Measurements from ENCODE around the gene HOXC13.

Gene HOXC13

GRCh38 chr12:53937596-53938325, 870 bp upstream of the HOXC13 start:
- no peak overlapping the region for H3K4me3 ChIP-seq (ENCODE audit: low read length)
- H3K27me3 ChIP-seq (ENCODE audit: control insufficient read depth, low read length), result peaks cover 74% of the 10 kb centered on the region
- no peaks in the 10 kb centered on the region for H3K36me3 ChIP-seq (ENCODE audit: control insufficient read depth, low read length)
- no peaks in the 10 kb centered on the region for H3K9me3 ChIP-seq (ENCODE audit: control insufficient read depth, insufficient read depth, low read length)
- no peaks in the 10 kb centered on the region for H4K20me1 ChIP-seq (ENCODE audit: control insufficient read depth, insufficient read depth, low read depth, low read length)
- no peaks in the 10 kb centered on the region for H3K9me2 ChIP-seq (replicated peaks; ENCODE audit: control insufficient read depth, low read length)
- H3F3A ChIP-seq (ENCODE audit: control insufficient read depth, insufficient read depth), result no peaks in the 10 kb centered on the region
- H3K27ac ChIP-seq (ENCODE audit: low read depth, low read length), result no peak overlapping the region
- no peak overlapping the region for H3K4me2 ChIP-seq (ENCODE audit: low read length)
- TF ChIP-seq CTCF (IDR thresholded peaks at IDR 0.05; ENCODE audit: low read depth, low read length, poor library complexity, severe bottlenecking) (no peak), EZH2phosphoT487 (IDR thresholded peaks at IDR 0.05; ENCODE audit: borderline replicate concordance, low read length) (no peak)
- H3K79me2 ChIP-seq (ENCODE audit: control insufficient read depth, low read length), result no peaks in the 10 kb centered on the region
- peaks cover 6% of the 10 kb centered on the region for H3K4me1 ChIP-seq (ENCODE audit: control insufficient read depth, low read length)

GRCh38 chr12:53939141-53940108, 794 bp downstream of the HOXC13 start:
- H3K9me2 ChIP-seq (replicated peaks; ENCODE audit: control insufficient read depth, low read length), result no peaks in the 10 kb centered on the region
- no peaks in the 10 kb centered on the region for H3K36me3 ChIP-seq (ENCODE audit: control insufficient read depth, low read length)
- no peaks in the 10 kb centered on the region for H4K20me1 ChIP-seq (ENCODE audit: control insufficient read depth, insufficient read depth, low read depth, low read length)
- peaks cover 71% of the 10 kb centered on the region for H3K27me3 ChIP-seq (ENCODE audit: control insufficient read depth, low read length)
- no peak overlapping the region for H3K27ac ChIP-seq (ENCODE audit: low read depth, low read length)
- TF ChIP-seq EZH2phosphoT487 (IDR thresholded peaks at IDR 0.05; ENCODE audit: borderline replicate concordance, low read length), result no peak
- no peak for TF ChIP-seq CTCF (IDR thresholded peaks at IDR 0.05; ENCODE audit: low read depth, low read length, poor library complexity, severe bottlenecking)
- H3K4me2 ChIP-seq (ENCODE audit: low read length), result no peak overlapping the region
- peaks cover 6% of the 10 kb centered on the region for H3K4me1 ChIP-seq (ENCODE audit: control insufficient read depth, low read length)
- H3K9me3 ChIP-seq (ENCODE audit: control insufficient read depth, insufficient read depth, low read length), result no peaks in the 10 kb centered on the region
- H3F3A ChIP-seq (ENCODE audit: control insufficient read depth, insufficient read depth), result no peaks in the 10 kb centered on the region
- H3K79me2 ChIP-seq (ENCODE audit: control insufficient read depth, low read length), result no peaks in the 10 kb centered on the region
- no peak overlapping the region for H3K4me3 ChIP-seq (ENCODE audit: low read length)

GRCh38 chr12:53940443-53941014, 1.9 kb downstream of the HOXC13 start:
- H3K79me2 ChIP-seq (ENCODE audit: control insufficient read depth, low read length), result no peaks in the 10 kb centered on the region
- no peak overlapping the region for H3K27ac ChIP-seq (ENCODE audit: low read depth, low read length)
- H3K4me1 ChIP-seq (ENCODE audit: control insufficient read depth, low read length), result no peaks in the 10 kb centered on the region
- no peaks in the 10 kb centered on the region for H3K9me2 ChIP-seq (replicated peaks; ENCODE audit: control insufficient read depth, low read length)
- no peaks in the 10 kb centered on the region for H3K36me3 ChIP-seq (ENCODE audit: control insufficient read depth, low read length)
- TF ChIP-seq CTCF (IDR thresholded peaks at IDR 0.05; ENCODE audit: low read depth, low read length, poor library complexity, severe bottlenecking), result no peak
- TF ChIP-seq EZH2phosphoT487 (IDR thresholded peaks at IDR 0.05; ENCODE audit: borderline replicate concordance, low read length), result no peak
- H3K9me3 ChIP-seq (ENCODE audit: control insufficient read depth, insufficient read depth, low read length), result no peaks in the 10 kb centered on the region
- no peak overlapping the region for H3K4me2 ChIP-seq (ENCODE audit: low read length)
- H3K4me3 ChIP-seq (ENCODE audit: low read length), result no peak overlapping the region
- H3K27me3 ChIP-seq (ENCODE audit: control insufficient read depth, low read length), result peaks cover 67% of the 10 kb centered on the region
- no peaks in the 10 kb centered on the region for H4K20me1 ChIP-seq (ENCODE audit: control insufficient read depth, insufficient read depth, low read depth, low read length)
- no peaks in the 10 kb centered on the region for H3F3A ChIP-seq (ENCODE audit: control insufficient read depth, insufficient read depth)

Data from DOHH2 (cell line).